GM19328 (cell line): Measurements from ENCODE around the gene HCFC1R1.
"Not testable (repeated sequence)": the region's sequence is repeated elsewhere in the genome, so short reads cannot be mapped to it uniquely, and the experiment has no call there.

ENCODE experiments used
- ATAC-seq: cut with Tn5 transposase; IDR thresholded peaks from one replicate; pipeline ENCODE4 v1.9.1; 2021; ENCODE audit warnings: mild to moderate bottlenecking, moderate library complexity; ENCODE audit not compliant: unreplicated experiment

HCFC1R1 gene

GRCh38 chr16:3057181-3058138, 33.7 kb upstream of the HCFC1R1 start:
- no peak for ATAC-seq

GRCh38 chr16:3056336-3057180, 32.8 kb upstream of the HCFC1R1 start:
- no peak for ATAC-seq

GRCh38 chr16:3055734-3056115, 32.0 kb upstream of the HCFC1R1 start:
- not testable (repeated sequence) for ATAC-seq

- no peak for ATAC-seq
Observed at GRCh38 chr16:3054965-3055733, 31.4 kb upstream of the HCFC1R1 start.

GRCh38 chr16:3053330-3053710, 29.6 kb upstream of the HCFC1R1 start:
- not testable (repeated sequence) for ATAC-seq

- ATAC-seq = not testable (repeated sequence)
Observed at GRCh38 chr16:3052571-3053329, 29.0 kb upstream of the HCFC1R1 start.

- ATAC-seq = no peak
Observed at GRCh38 chr16:3051494-3051893, 27.8 kb upstream of the HCFC1R1 start.

GRCh38 chr16:3051009-3051408, 27.3 kb upstream of the HCFC1R1 start:
- ATAC-seq = no peak

- no peak for ATAC-seq
Observed at GRCh38 chr16:3050487-3050886, 26.7 kb upstream of the HCFC1R1 start.

GRCh38 chr16:3049921-3050481, 26.3 kb upstream of the HCFC1R1 start:
- no peak for ATAC-seq

- ATAC-seq = no peak
Observed at GRCh38 chr16:3047387-3047720, 23.6 kb upstream of the HCFC1R1 start.

GRCh38 chr16:3046641-3047386, 23.1 kb upstream of the HCFC1R1 start:
- ATAC-seq = no peak

GRCh38 chr16:3045758-3046640, 22.3 kb upstream of the HCFC1R1 start, which contains the start of gene MMP25:
MMP25 (plus strand) TSS chr16:3046561; CDS start chr16:3046918, 357 bp downstream.
- ATAC-seq = no peak

GRCh38 chr16:3044708-3045107, 21.0 kb upstream of the HCFC1R1 start:
- ATAC-seq = no peak

- no peak for ATAC-seq
Observed at GRCh38 chr16:3042376-3042775, 18.6 kb upstream of the HCFC1R1 start.

GRCh38 chr16:3038896-3039295, 15.2 kb upstream of the HCFC1R1 start:
- ATAC-seq = no peak

GRCh38 chr16:3038256-3038655, 14.5 kb upstream of the HCFC1R1 start:
- no peak for ATAC-seq

- ATAC-seq = no peak
Observed at GRCh38 chr16:3036726-3037315, 13.1 kb upstream of the HCFC1R1 start, which contains the start of gene BICDL2. BICDL2 (minus strand) TSS chr16:3036944; CDS start chr16:3035496, 1,448 bp downstream.
